C4-2B (cell line): Measurements from ENCODE around the gene KDM4C.

Experiments used
- H3K27ac ChIP-seq: fragments of 450-650 bp; 2 replicates; pipeline ENCODE4 v1.5.1; 2017
- CTCF ChIP-seq: fragments of 450-650 bp; conservative IDR thresholded peaks from 2 replicates; pipeline ENCODE4 v1.5.1; 2017; ENCODE audit warnings: mild to moderate bottlenecking
- ZFX ChIP-seq: fragments of 450-650 bp; IDR thresholded peaks from 2 replicates; pipeline ENCODE4 v1.6.1; 2017

The KDM4C gene

DNA sequence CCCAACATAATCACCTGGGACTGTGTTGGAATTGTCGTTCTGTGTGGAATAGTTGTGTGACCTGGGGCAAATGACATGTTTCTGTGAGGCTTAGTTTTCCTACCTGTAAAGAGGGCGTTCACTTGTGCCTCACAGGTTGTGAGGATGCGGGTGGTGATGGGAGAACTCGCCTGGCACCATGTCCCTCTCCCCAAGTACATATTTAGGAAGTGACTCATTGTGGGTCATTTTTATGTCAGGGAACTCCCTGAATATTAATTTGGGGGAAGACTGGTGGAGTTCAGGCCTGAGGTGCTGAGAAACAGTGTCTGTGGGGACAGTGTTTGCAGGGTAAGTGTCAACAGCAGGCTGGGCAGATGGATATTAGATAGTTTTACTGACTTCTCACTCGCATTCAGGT, 144.7 kb downstream of the KDM4C start:
- TF ChIP-seq ZFX, result no peak
- TF ChIP-seq CTCF, result no peak
- no peak overlapping the region for H3K27ac ChIP-seq

GRCh38 chr9:6904371-6904770, 146.6 kb downstream of the KDM4C start:
- no peak for TF ChIP-seq CTCF
- no peak for TF ChIP-seq ZFX
- no peak overlapping the region for H3K27ac ChIP-seq

DNA sequence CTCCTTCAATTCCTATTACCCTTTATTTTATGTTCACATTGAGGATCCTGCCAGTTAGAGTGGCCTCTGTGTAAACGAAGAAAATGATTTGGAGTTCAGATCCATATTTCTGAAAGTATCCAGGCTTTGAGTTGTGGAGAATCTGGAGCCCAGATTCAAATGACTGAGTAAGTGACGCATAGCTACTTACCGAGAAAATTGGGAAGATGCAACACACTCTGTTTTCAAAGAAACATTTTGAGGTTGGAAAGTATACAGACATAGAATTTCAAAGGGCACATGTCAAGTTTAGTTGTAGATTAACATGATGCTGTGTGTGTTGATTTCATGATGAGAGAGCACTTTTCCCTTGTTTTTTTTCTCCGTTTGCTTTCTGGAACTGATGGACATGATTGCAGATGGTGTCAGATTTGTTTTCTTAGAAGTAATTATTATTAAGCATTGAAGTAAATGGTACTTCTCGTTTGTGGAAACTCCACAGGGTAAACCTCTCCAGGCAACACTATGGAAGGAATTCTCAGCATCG, 148.1 kb downstream of the KDM4C start:
- no peak overlapping the region for H3K27ac ChIP-seq

DNA sequence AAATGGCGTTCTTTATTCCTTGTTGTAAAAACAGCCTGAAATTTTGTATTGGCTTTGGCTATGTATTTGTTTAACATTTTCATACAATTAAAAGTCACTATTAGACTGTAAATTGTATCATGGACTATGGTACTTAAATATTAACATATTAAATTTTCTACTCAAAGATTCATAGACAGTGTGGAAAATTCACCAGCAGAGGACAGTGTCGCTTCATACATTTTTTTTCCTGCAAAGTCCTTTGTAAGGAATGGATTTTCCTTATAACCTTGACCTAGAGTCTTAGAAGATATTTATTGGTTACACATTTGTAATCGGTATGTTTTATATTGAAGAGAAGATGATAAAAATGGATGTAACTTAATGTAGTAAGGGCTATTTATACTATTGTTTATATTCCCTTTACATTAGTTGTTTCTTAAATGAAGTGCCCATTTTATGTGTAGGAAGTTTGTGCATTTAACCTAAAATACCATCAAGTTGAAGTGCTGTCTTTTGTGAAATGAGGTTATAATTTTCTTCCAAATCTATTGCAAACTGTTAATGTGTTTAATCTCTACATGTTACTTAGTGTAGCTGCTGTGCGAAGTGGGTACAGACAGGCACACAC, 150.1 kb downstream of the KDM4C start:
- no peak overlapping the region for H3K27ac ChIP-seq
- TF ChIP-seq CTCF (peak; percentile 94), ZFX (no peak)

More for the DNA sequence above, 148.1 kb downstream of the KDM4C start:
- TF ChIP-seq CTCF (no peak), ZFX (no peak)

GRCh38 chr9:6909181-6909580, 151.4 kb downstream of the KDM4C start:
- H3K27ac ChIP-seq, result no peak overlapping the region
- TF ChIP-seq CTCF (no peak), ZFX (no peak)

- H3K27ac ChIP-seq, result no peak overlapping the region
- TF ChIP-seq CTCF, result peak; percentile 74
- TF ChIP-seq ZFX, result no peak
Observed at GRCh38 chr9:6910032-6910431, 152.3 kb downstream of the KDM4C start.

GRCh38 chr9:6910497-6910896, 152.7 kb downstream of the KDM4C start:
- TF ChIP-seq ZFX (no peak), CTCF (no peak)
- H3K27ac ChIP-seq, result no peak overlapping the region
